Endothelial cell of umbilical vein (primary cell): ENCODE results near the gene DOCK4. TPM values are rescaled to one million over a fixed set of nuclear protein-coding genes. Genes with fewer than 3 reads are reported as not detected.

Source experiments
- BruUV-seq: library from RNA; stranded (reverse); fragments of 400-500 nt; replicated peaks from 2 replicates; lab custom pipeline; 2021; lab: Mats Ljungman, UMichigan
- CTCF ChIA-PET: fragments of 300-600, 350-600 bp; sonication (Branson Sonifier 250); formaldehyde crosslinking; loops from one replicate; lab custom pipeline; 2021; ENCODE audit warnings: antibody characterized with exemption, inconsistent platforms; lab: Charles Lee
- POLR2A ChIA-PET: fragments of 300-600, 350-600 bp; sonication (Branson Sonifier 250); formaldehyde crosslinking; loops from one replicate; lab custom pipeline; 2021; ENCODE audit warnings: antibody characterized with exemption, inconsistent platforms; lab: Charles Lee
- DNase-seq: peaks from one replicate; pipeline ENCODE4 v3.0.0-alpha.2; 2011; ENCODE audit warnings: low read depth, low spot score
- FAIRE-seq: peaks from 2 replicates; lab custom pipeline; 2011; peaks lifted over from hg19 to GRCh38; lab: Jason Lieb, UNC
- H2AFZ ChIP-seq: 2 replicates; pipeline ENCODE4 v1.6.0; 2012; ENCODE audit warnings: low read depth, low read length, control low read depth, inconsistent platforms
- H3K27ac ChIP-seq: 2 replicates; pipeline ENCODE4 v1.5.1; 2011; ENCODE audit warnings: low read depth, mild to moderate bottlenecking, control low read depth, low read length, moderate library complexity; ENCODE audit not compliant: insufficient read depth
- H3K27me3 ChIP-seq, 2 experiments: 2 replicates each; pipeline versions ENCODE4 v1.6.0 to v1.6.1; 2011; ENCODE audit warnings: low read length in 2 of 2, mixed read lengths in 1 of 2; ENCODE audit not compliant: control insufficient read depth in 2 of 2, insufficient read depth in 2 of 2
- H3K36me3 ChIP-seq, 2 experiments: 2 replicates in 1 of 2; 3 replicates in 1 of 2; pipeline ENCODE4 v1.5.1; 2011; ENCODE audit warnings: low read length in 2 of 2, mild to moderate bottlenecking in 1 of 2, moderate library complexity in 1 of 2; ENCODE audit not compliant: control insufficient read depth in 2 of 2, insufficient read depth in 2 of 2; ENCODE audit errors: extremely low read depth in 1 of 2
- H3K4me1 ChIP-seq: 3 replicates; pipeline ENCODE4 v1.5.1; 2011; ENCODE audit warnings: mild to moderate bottlenecking, low read length; ENCODE audit not compliant: control insufficient read depth, insufficient read depth; ENCODE audit errors: extremely low read depth
- H3K4me2 ChIP-seq: 2 replicates; pipeline ENCODE4 v1.6.1; 2011; ENCODE audit warnings: low read length, control low read depth, mixed read lengths; ENCODE audit not compliant: insufficient read depth
- H3K4me3 ChIP-seq, 3 experiments: fragments of 200-600 bp in 1 of 3; sonication (generic), shearing (Covaris generic) in 1 of 3; replicated peaks in 1 of 3; 2 replicates each; pipeline ENCODE4 v1.5.1; 2011 to 2016; ENCODE audit warnings: control low read depth in 3 of 3, low read length in 3 of 3, mild to moderate bottlenecking in 2 of 3, inconsistent platforms in 1 of 3, low read depth in 1 of 3, moderate library complexity in 1 of 3; ENCODE audit not compliant: insufficient read depth in 1 of 3
- H3K79me2 ChIP-seq: 2 replicates; pipeline ENCODE4 v1.6.0; 2012; ENCODE audit warnings: low read length, inconsistent platforms; ENCODE audit not compliant: control insufficient read depth, insufficient read depth
- H3K9ac ChIP-seq: replicated peaks from 2 replicates; pipeline ENCODE3; 2011; ENCODE audit warnings: low read length, control low read depth; ENCODE audit not compliant: insufficient read depth; ENCODE audit errors: extremely low read depth
- H3K9me1 ChIP-seq: replicated peaks from 3 replicates; pipeline ENCODE4 v1.6.0; 2011; ENCODE audit warnings: mild to moderate bottlenecking, low read length; ENCODE audit not compliant: control insufficient read depth, insufficient read depth; ENCODE audit errors: extremely low read depth
- H3K9me3 ChIP-seq: replicated peaks from 2 replicates; pipeline ENCODE4 v1.5.1; 2012; ENCODE audit warnings: low read length, inconsistent platforms; ENCODE audit not compliant: control insufficient read depth, insufficient read depth
- H4K20me1 ChIP-seq: replicated peaks from 2 replicates; pipeline ENCODE3; 2011; ENCODE audit warnings: mild to moderate bottlenecking, low read length; ENCODE audit not compliant: control insufficient read depth, insufficient read depth; ENCODE audit errors: extremely low read depth
- EZH2 ChIP-seq: IDR thresholded peaks from 2 replicates; pipeline ENCODE4 v1.6.1; 2012; ENCODE audit warnings: borderline replicate concordance, low read depth, mild to moderate bottlenecking, moderate library complexity, low read length, inconsistent platforms; ENCODE audit not compliant: severe bottlenecking
- FOS ChIP-seq: IDR thresholded peaks from 2 replicates; pipeline ENCODE4 v1.6.1; 2011; ENCODE audit warnings: mild to moderate bottlenecking, low read length, moderate library complexity, borderline replicate concordance; ENCODE audit not compliant: insufficient read depth
- GATA2 ChIP-seq: IDR thresholded peaks from 2 replicates; pipeline ENCODE4 v1.7.0; 2011; ENCODE audit warnings: low read depth, mild to moderate bottlenecking, moderate library complexity, mixed read lengths, low read length; ENCODE audit not compliant: insufficient read length, insufficient read depth
- MYC ChIP-seq: IDR thresholded peaks from one replicate; pipeline ENCODE4 v1.6.1; 2011; ENCODE audit warnings: mild to moderate bottlenecking, low read depth, low read length
- POLR2A ChIP-seq: IDR thresholded peaks from 2 replicates; pipeline ENCODE4 v1.6.1; 2012; ENCODE audit warnings: low read depth, mild to moderate bottlenecking, control low read depth, low read length
- POLR2AphosphoS5 ChIP-seq: IDR thresholded peaks from 2 replicates; pipeline ENCODE4 v1.6.1; 2012; ENCODE audit warnings: low read depth, mild to moderate bottlenecking, control low read depth, low read length, moderate library complexity; ENCODE audit not compliant: insufficient read depth
- dilution Hi-C: fragments of 300-500 bp; cut with MboI; formaldehyde crosslinking; loops from one replicate; pipeline ENCODE4 v1.15.0; 2019; ENCODE audit warnings: low sequenced_read_pairs; ENCODE audit not compliant: extremely low pct_ligation_motif_present
- intact Hi-C: fragments of 100-400 bp; cut with micrococcal nuclease; formaldehyde crosslinking; loops from one replicate; pipeline ENCODE4 v1.10.0; 2022
- polyA plus RNA-seq, 4 experiments: library from polyadenylated mRNA; depleted of rRNA in 3 of 4; stranded (reverse) in 3 of 4; unstranded in 1 of 4; fragments of >200 nt; gene quantifications; 2 replicates each; pipeline versions ENCODE4 v1.2.1 to v1.2.3, GENCODE V29; 2011 to 2012; ENCODE audit warnings: missing spikeins in 1 of 4
- total RNA-seq: library from RNA; stranded (reverse); gene quantifications from 2 replicates; pipeline ENCODE4 v1.2.3, GENCODE V29; 2021
- TF ChIP-seq, protein P1 (sequence below), 2 donors: IDR thresholded peaks; 1 replicate in 1 of 2; 2 replicates in 1 of 2; pipeline ENCODE4 v1.5.1; 2011; ENCODE audit warnings: low read length in 2 of 2, mild to moderate bottlenecking in 2 of 2, moderate library complexity in 2 of 2, control low read depth in 1 of 2, inconsistent platforms in 1 of 2, low read depth in 1 of 2; ENCODE audit not compliant: insufficient read depth in 1 of 2; ENCODE audit errors: extremely low read depth in 1 of 2

The DOCK4 gene
- total and polyA plus RNA-seq, 2 donors (not counting 3 experiments of a cell fraction or from before 2014, with no cell fraction given): 47.4 to 164 TPM

DNA sequence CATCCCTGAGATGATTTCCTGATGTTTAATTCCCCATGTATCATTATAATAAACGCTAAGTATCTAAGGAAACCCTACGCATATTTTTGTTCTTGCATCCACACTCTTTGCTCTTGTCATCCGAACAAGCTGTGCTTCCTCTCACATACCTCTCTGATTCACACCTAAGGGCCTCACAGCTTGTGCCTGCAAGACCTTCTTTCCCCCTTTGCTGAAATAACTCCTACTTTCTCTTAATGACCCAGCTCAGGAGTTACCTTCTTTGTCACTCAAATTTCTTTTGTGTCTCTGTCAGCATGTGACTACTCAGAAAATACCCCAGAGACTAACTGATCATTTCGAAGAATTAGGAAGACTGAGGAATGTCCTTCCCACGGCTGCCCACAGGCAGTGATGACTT lies 434.6 kb downstream of the DOCK4 start:
- H3K27me3 ChIP-seq: no peaks in the 10 kb centered on the region
- no peaks in the 10 kb centered on the region for H3K79me2 ChIP-seq
- no peak overlapping the region for H3K4me2 ChIP-seq
- no peak overlapping the region for H3K9ac ChIP-seq
- no peaks in the 10 kb centered on the region for H3K4me1 ChIP-seq
- no peak for FAIRE-seq
- ChIA-PET CTCF (interaction anchor here (1.1 to 2.3 kb wide), 2 partner anchors 9 to 19 kb away, joined by 3 to 6 read pairs; no protein-coding TSS in a partner anchor), POLR2A (no interaction called here)
- intact Hi-C loops (no loop called here), dilution Hi-C loops (loop anchor here (25.0 kb wide), 1 partner anchor 641 kb away; no protein-coding TSS in a partner anchor)
- H4K20me1 ChIP-seq: no peaks in the 10 kb centered on the region
- no peaks in the 10 kb centered on the region for H3K9me1 ChIP-seq
- TF ChIP-seq FOS (no peak), MYC (no peak), EZH2 (no peak), POLR2A (no peak), GATA2 (no peak), POLR2AphosphoS5 (no peak)
- TF ChIP-seq, protein P1, sequence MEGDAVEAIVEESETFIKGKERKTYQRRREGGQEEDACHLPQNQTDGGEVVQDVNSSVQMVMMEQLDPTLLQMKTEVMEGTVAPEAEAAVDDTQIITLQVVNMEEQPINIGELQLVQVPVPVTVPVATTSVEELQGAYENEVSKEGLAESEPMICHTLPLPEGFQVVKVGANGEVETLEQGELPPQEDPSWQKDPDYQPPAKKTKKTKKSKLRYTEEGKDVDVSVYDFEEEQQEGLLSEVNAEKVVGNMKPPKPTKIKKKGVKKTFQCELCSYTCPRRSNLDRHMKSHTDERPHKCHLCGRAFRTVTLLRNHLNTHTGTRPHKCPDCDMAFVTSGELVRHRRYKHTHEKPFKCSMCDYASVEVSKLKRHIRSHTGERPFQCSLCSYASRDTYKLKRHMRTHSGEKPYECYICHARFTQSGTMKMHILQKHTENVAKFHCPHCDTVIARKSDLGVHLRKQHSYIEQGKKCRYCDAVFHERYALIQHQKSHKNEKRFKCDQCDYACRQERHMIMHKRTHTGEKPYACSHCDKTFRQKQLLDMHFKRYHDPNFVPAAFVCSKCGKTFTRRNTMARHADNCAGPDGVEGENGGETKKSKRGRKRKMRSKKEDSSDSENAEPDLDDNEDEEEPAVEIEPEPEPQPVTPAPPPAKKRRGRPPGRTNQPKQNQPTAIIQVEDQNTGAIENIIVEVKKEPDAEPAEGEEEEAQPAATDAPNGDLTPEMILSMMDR (IDR thresholded peaks at IDR 0.05; ENCODE audit: extremely low read depth in 1 of 2, insufficient read depth in 1 of 2, low read depth in 1 of 2, low read length in 2 of 2): no peak
- peaks cover 24 to 29% of the 10 kb centered on the region in 2 experiments for H3K36me3 ChIP-seq
- no peak overlapping the region for H3K27ac ChIP-seq
- BruUV-seq: no TSS peak
- H3K4me3 ChIP-seq: no peak overlapping the region
- no peak for DNase-seq
- no peak overlapping the region for H2AFZ ChIP-seq
- no peaks in the 10 kb centered on the region for H3K9me3 ChIP-seq
